ENCODE results near the gene ENOX1. TPM values are rescaled to one million over a fixed set of nuclear protein-coding genes. Genes with fewer than 3 reads are reported as not detected.
"Not testable (repeated sequence)": the region's sequence is repeated elsewhere in the genome, so short reads cannot be mapped to it uniquely, and the experiment has no call there.

The ENOX1 gene
- polyA plus RNA-seq, 1 donor from 2014 or later = not detected

GRCh38 chr13:43433691-43434141 lies 353.1 kb downstream of the ENOX1 start:
- Mint-ChIP-seq H3K27ac (no peak overlapping the region), H3K36me3 (no peaks in the 10 kb centered on the region), H3K4me1 (no peaks in the 10 kb centered on the region), H3K9me3 (no peaks in the 10 kb centered on the region), H3K4me3 (no peak overlapping the region), H3K27me3 (peaks cover 2% of the 10 kb centered on the region)

- H3K9me3 Mint-ChIP-seq = no peaks in the 10 kb centered on the region
- peaks cover 2% of the 10 kb centered on the region for H3K27me3 Mint-ChIP-seq
- no peaks in the 10 kb centered on the region for H3K4me1 Mint-ChIP-seq
- no peak overlapping the region for H3K27ac Mint-ChIP-seq
- H3K4me3 Mint-ChIP-seq = no peak overlapping the region
- H3K36me3 Mint-ChIP-seq = no peaks in the 10 kb centered on the region
These were observed 353.8 kb downstream of the ENOX1 start for GRCh38 chr13:43432958-43433357.

GRCh38 chr13:43431841-43432240 lies 354.9 kb downstream of the ENOX1 start:
- H3K4me3 Mint-ChIP-seq = no peak overlapping the region

GRCh38 chr13:43431290-43431716 lies 355.5 kb downstream of the ENOX1 start:
- Mint-ChIP-seq H3K36me3 (no peaks in the 10 kb centered on the region), H3K4me3 (no peak overlapping the region), H3K27ac (no peak overlapping the region), H3K9me3 (no peaks in the 10 kb centered on the region), H3K4me1 (peaks cover 0 to 3% (median 0%) of the 10 kb centered on the region in 3 donors), H3K27me3 (peaks cover 2% of the 10 kb centered on the region)

More at GRCh38 chr13:43431841-43432240, 354.9 kb downstream of the ENOX1 start:
- H3K4me1 Mint-ChIP-seq = peaks cover 0 to 3% (median 0%) of the 10 kb centered on the region in 3 donors
- peaks cover 2% of the 10 kb centered on the region for H3K27me3 Mint-ChIP-seq
- peak overlapping the region in 1 of 3 donors; percentile 11 for H3K27ac Mint-ChIP-seq
- no peaks in the 10 kb centered on the region for H3K36me3 Mint-ChIP-seq
- H3K9me3 Mint-ChIP-seq = no peaks in the 10 kb centered on the region

GRCh38 chr13:43428545-43429296 lies 358.1 kb downstream of the ENOX1 start:
- peaks cover 2% of the 10 kb centered on the region for H3K27me3 Mint-ChIP-seq
- no peak overlapping the region for H3K27ac Mint-ChIP-seq
- H3K4me1 Mint-ChIP-seq = peaks cover 0 to 3% (median 0%) of the 10 kb centered on the region in 3 donors
- no peaks in the 10 kb centered on the region for H3K36me3 Mint-ChIP-seq
- H3K4me3 Mint-ChIP-seq = no peak overlapping the region
- H3K9me3 Mint-ChIP-seq = no peaks in the 10 kb centered on the region

- Mint-ChIP-seq H3K4me3 (no peak overlapping the region), H3K4me1 (peaks cover 0 to 3% (median 0%) of the 10 kb centered on the region in 3 donors), H3K27me3 (peaks cover 2% of the 10 kb centered on the region), H3K27ac (no peak overlapping the region), H3K9me3 (no peaks in the 10 kb centered on the region), H3K36me3 (no peaks in the 10 kb centered on the region)
These were observed 360.4 kb downstream of the ENOX1 start for GRCh38 chr13:43426355-43426754.

- Mint-ChIP-seq H3K36me3 (no peaks in the 10 kb centered on the region), H3K4me1 (peaks cover 0 to 3% (median 0%) of the 10 kb centered on the region in 3 donors), H3K27ac (no peak overlapping the region), H3K9me3 (peaks cover 0 to 2% (median 0%) of the 10 kb centered on the region in 3 donors), H3K27me3 (peaks cover 2% of the 10 kb centered on the region), H3K4me3 (no peak overlapping the region)
These were observed 361.5 kb downstream of the ENOX1 start for GRCh38 chr13:43425234-43425633.

- no peaks in the 10 kb centered on the region for H3K27me3 Mint-ChIP-seq
- no peak overlapping the region for H3K4me3 Mint-ChIP-seq
- H3K36me3 Mint-ChIP-seq = no peaks in the 10 kb centered on the region
- no peak overlapping the region for H3K27ac Mint-ChIP-seq
- peaks cover 0 to 6% (median 0%) of the 10 kb centered on the region in 3 donors for H3K9me3 Mint-ChIP-seq
- H3K4me1 Mint-ChIP-seq = peaks cover 0 to 3% (median 0%) of the 10 kb centered on the region in 3 donors
These were observed 362.4 kb downstream of the ENOX1 start for GRCh38 chr13:43424412-43424811.

GRCh38 chr13:43422116-43422515 lies 364.7 kb downstream of the ENOX1 start:
- Mint-ChIP-seq H3K4me3 (no peak overlapping the region), H3K9me3 (peaks cover 0 to 6% (median 0%) of the 10 kb centered on the region in 3 donors), H3K27me3 (no peaks in the 10 kb centered on the region), H3K27ac (no peak overlapping the region), H3K36me3 (no peaks in the 10 kb centered on the region), H3K4me1 (no peaks in the 10 kb centered on the region)

GRCh38 chr13:43416842-43417241 lies 369.9 kb downstream of the ENOX1 start:
- H3K27me3 Mint-ChIP-seq, H3K27ac Mint-ChIP-seq, H3K4me1 Mint-ChIP-seq, H3K36me3 Mint-ChIP-seq, H3K9me3 Mint-ChIP-seq, H3K4me3 Mint-ChIP-seq: not testable (repeated sequence)

GRCh38 chr13:43416408-43416807 lies 370.4 kb downstream of the ENOX1 start:
- not testable (repeated sequence) for H3K9me3 Mint-ChIP-seq, H3K27ac Mint-ChIP-seq, H3K4me1 Mint-ChIP-seq, H3K4me3 Mint-ChIP-seq, H3K36me3 Mint-ChIP-seq, H3K27me3 Mint-ChIP-seq

- not testable (repeated sequence) for H3K27ac Mint-ChIP-seq, H3K4me1 Mint-ChIP-seq, H3K9me3 Mint-ChIP-seq, H3K27me3 Mint-ChIP-seq, H3K4me3 Mint-ChIP-seq, H3K36me3 Mint-ChIP-seq
These were observed 370.8 kb downstream of the ENOX1 start for GRCh38 chr13:43415903-43416391.

- Mint-ChIP-seq H3K4me1 (no peaks in the 10 kb centered on the region), H3K27ac (no peak overlapping the region), H3K9me3 (no peaks in the 10 kb centered on the region), H3K27me3 (peaks cover 1% of the 10 kb centered on the region), H3K36me3 (no peaks in the 10 kb centered on the region), H3K4me3 (no peak overlapping the region)
These were observed 372.7 kb downstream of the ENOX1 start for GRCh38 chr13:43414111-43414510.

- Mint-ChIP-seq H3K36me3 (no peaks in the 10 kb centered on the region), H3K27me3 (peaks cover 6% of the 10 kb centered on the region), H3K4me3 (no peak overlapping the region), H3K9me3 (no peaks in the 10 kb centered on the region), H3K4me1 (no peaks in the 10 kb centered on the region), H3K27ac (no peak overlapping the region)
These were observed 375.0 kb downstream of the ENOX1 start for GRCh38 chr13:43411741-43412140.

GRCh38 chr13:43411211-43411610 lies 375.6 kb downstream of the ENOX1 start:
- Mint-ChIP-seq H3K36me3 (no peaks in the 10 kb centered on the region), H3K4me3 (no peak overlapping the region), H3K27me3 (peaks cover 6% of the 10 kb centered on the region), H3K27ac (no peak overlapping the region), H3K9me3 (no peaks in the 10 kb centered on the region), H3K4me1 (no peaks in the 10 kb centered on the region)

GRCh38 chr13:43408274-43408673 lies 378.5 kb downstream of the ENOX1 start:
- Mint-ChIP-seq H3K4me1 (no peaks in the 10 kb centered on the region), H3K9me3 (no peaks in the 10 kb centered on the region), H3K27ac (no peak overlapping the region), H3K27me3 (peaks cover 10% of the 10 kb centered on the region), H3K4me3 (no peak overlapping the region), H3K36me3 (no peaks in the 10 kb centered on the region)
